ENCODE results near the gene ZBED4.
A peak's percentile ranks its signal among the peaks of the same experiment; 100 is the strongest.

The ZBED4 gene

GRCh38 chr22:49934891-49935557, 81.4 kb downstream of the ZBED4 start:
- H3K4me3 ChIP-seq (ENCODE audit: insufficient read depth, low read length, poor library complexity, severe bottlenecking) = no peak overlapping the region
- H3K9ac ChIP-seq (ENCODE audit: low read length) = no peak overlapping the region; the same call in 1 of the 2 replicates
- H3K79me2 ChIP-seq (ENCODE audit: insufficient read depth, low read length) = no peaks in the 10 kb centered on the region
- no peaks in the 10 kb centered on the region for H4K20me1 ChIP-seq (ENCODE audit: low read depth, low read length)
- no peak for TF ChIP-seq EZH2phosphoT487 (conservative IDR thresholded peaks at IDR 0.05; ENCODE audit: low read length)
- no peak overlapping the region for H3K27ac ChIP-seq (ENCODE audit: low read depth, low read length)
- H3F3A ChIP-seq (ENCODE audit: insufficient read depth) = 0 out of 2 replicates have a peak, but pooled peaks cover 5% of the 10 kb centered on the region
- H3K9me3 ChIP-seq (ENCODE audit: insufficient read depth, low read length) = no peaks in the 10 kb centered on the region
- H3K9me2 ChIP-seq (replicated peaks; ENCODE audit: insufficient read depth, low read length) = no peaks in the 10 kb centered on the region
- H3K4me2 ChIP-seq (ENCODE audit: low read depth, low read length, poor library complexity, severe bottlenecking) = peak overlapping the region; percentile 21
- H2AFZ ChIP-seq (ENCODE audit: low read depth, low read length, severe bottlenecking) = no peak overlapping the region
- H3K36me3 ChIP-seq (ENCODE audit: low read length) = no peaks in the 10 kb centered on the region
- H3K27me3 ChIP-seq (ENCODE audit: low read length) = no peaks in the 10 kb centered on the region

- no peak for TF ChIP-seq EZH2phosphoT487 (conservative IDR thresholded peaks at IDR 0.05; ENCODE audit: low read length)
- TF ChIP-seq CTCF (IDR thresholded peaks at IDR 0.05; ENCODE audit: insufficient read depth, low read length, poor library complexity, severe bottlenecking) = no peak
- Histone ChIP-seq H3K27me3 (ENCODE audit: low read length) (no peaks in the 10 kb centered on the region), H3K9me2 (replicated peaks; ENCODE audit: insufficient read depth, low read length) (no peaks in the 10 kb centered on the region), H2AFZ (ENCODE audit: low read depth, low read length, severe bottlenecking) (no peak overlapping the region), H3K4me2 (ENCODE audit: low read depth, low read length, poor library complexity, severe bottlenecking) (no peak overlapping the region), H4K20me1 (ENCODE audit: low read depth, low read length) (no peaks in the 10 kb centered on the region), H3F3A (ENCODE audit: insufficient read depth) (0 out of 2 replicates have a peak, but pooled peaks cover 5% of the 10 kb centered on the region), H3K36me3 (ENCODE audit: low read length) (no peaks in the 10 kb centered on the region), H3K27ac (ENCODE audit: low read depth, low read length) (no peak overlapping the region), H3K9me3 (ENCODE audit: insufficient read depth, low read length) (no peaks in the 10 kb centered on the region), H3K4me3 (ENCODE audit: insufficient read depth, low read length, poor library complexity, severe bottlenecking) (no peak overlapping the region), H3K79me2 (ENCODE audit: insufficient read depth, low read length) (no peaks in the 10 kb centered on the region), H3K9ac (ENCODE audit: low read length) (no peak overlapping the region)
These were observed 81.9 kb downstream of the ZBED4 start for GRCh38 chr22:49935561-49935960.

GRCh38 chr22:49936018-49936972, 82.7 kb downstream of the ZBED4 start:
- Histone ChIP-seq H3K79me2 (ENCODE audit: insufficient read depth, low read length) (no peaks in the 10 kb centered on the region), H3K4me3 (ENCODE audit: insufficient read depth, low read length, poor library complexity, severe bottlenecking) (peak overlapping the region; percentile 15), H3K27me3 (ENCODE audit: low read length) (no peaks in the 10 kb centered on the region), H3K9ac (ENCODE audit: low read length) (peak overlapping the region; percentile 27; the same call in 1 of the 2 replicates), H3K27ac (ENCODE audit: low read depth, low read length) (no peak overlapping the region), H4K20me1 (ENCODE audit: low read depth, low read length) (no peaks in the 10 kb centered on the region), H3K4me2 (ENCODE audit: low read depth, low read length, poor library complexity, severe bottlenecking) (peak overlapping the region; percentile 44), H3K9me3 (ENCODE audit: insufficient read depth, low read length) (no peaks in the 10 kb centered on the region), H3K9me2 (replicated peaks; ENCODE audit: insufficient read depth, low read length) (no peaks in the 10 kb centered on the region), H3F3A (ENCODE audit: insufficient read depth) (0 out of 2 replicates have a peak, but pooled peaks cover 5% of the 10 kb centered on the region), H2AFZ (ENCODE audit: low read depth, low read length, severe bottlenecking) (no peak overlapping the region), H3K36me3 (ENCODE audit: low read length) (no peaks in the 10 kb centered on the region)
- no peak for TF ChIP-seq EZH2phosphoT487 (conservative IDR thresholded peaks at IDR 0.05; ENCODE audit: low read length)

- H3F3A ChIP-seq (ENCODE audit: insufficient read depth) = 0 out of 2 replicates have a peak, but pooled peaks cover 5% of the 10 kb centered on the region
- H3K4me2 ChIP-seq (ENCODE audit: low read depth, low read length, poor library complexity, severe bottlenecking) = no peak overlapping the region
- no peaks in the 10 kb centered on the region for H3K9me3 ChIP-seq (ENCODE audit: insufficient read depth, low read length)
- no peak overlapping the region for H2AFZ ChIP-seq (ENCODE audit: low read depth, low read length, severe bottlenecking)
- no peak overlapping the region for H3K9ac ChIP-seq (ENCODE audit: low read length)
- no peaks in the 10 kb centered on the region for H3K27me3 ChIP-seq (ENCODE audit: low read length)
- TF ChIP-seq EZH2phosphoT487 (conservative IDR thresholded peaks at IDR 0.05; ENCODE audit: low read length) (no peak), CTCF (IDR thresholded peaks at IDR 0.05; ENCODE audit: insufficient read depth, low read length, poor library complexity, severe bottlenecking) (no peak)
- no peaks in the 10 kb centered on the region for H4K20me1 ChIP-seq (ENCODE audit: low read depth, low read length)
- H3K36me3 ChIP-seq (ENCODE audit: low read length) = no peaks in the 10 kb centered on the region
- no peaks in the 10 kb centered on the region for H3K9me2 ChIP-seq (replicated peaks; ENCODE audit: insufficient read depth, low read length)
- no peak overlapping the region for H3K27ac ChIP-seq (ENCODE audit: low read depth, low read length)
- no peaks in the 10 kb centered on the region for H3K79me2 ChIP-seq (ENCODE audit: insufficient read depth, low read length)
- no peak overlapping the region for H3K4me3 ChIP-seq (ENCODE audit: insufficient read depth, low read length, poor library complexity, severe bottlenecking)
These were observed 83.5 kb downstream of the ZBED4 start for GRCh38 chr22:49936973-49937757.
